Activated naive CD8-positive, alpha-beta T cell (primary cell): ENCODE data around the gene DYRK1A.
"Not testable (repeated sequence)": the region's sequence is repeated elsewhere in the genome, so short reads cannot be mapped to it uniquely, and the experiment has no call there.

Experiments
- H3K27ac Mint-ChIP-seq: one replicate; pipeline ENCODE4 v1.8.0; 2021; ENCODE audit warnings: mixed read lengths
- H3K27me3 Mint-ChIP-seq: one replicate; pipeline ENCODE4 v1.8.0; 2021; ENCODE audit warnings: mixed read lengths
- H3K36me3 Mint-ChIP-seq: one replicate; pipeline ENCODE4 v1.8.0; 2021; ENCODE audit warnings: mixed read lengths
- H3K4me1 Mint-ChIP-seq: one replicate; pipeline ENCODE4 v1.8.0; 2021; ENCODE audit warnings: low read depth, mixed read lengths
- H3K4me3 Mint-ChIP-seq: one replicate; pipeline ENCODE4 v1.8.0; 2021; ENCODE audit warnings: mild to moderate bottlenecking, mixed read lengths
- H3K9me3 Mint-ChIP-seq: one replicate; pipeline ENCODE4 v1.8.0; 2021; ENCODE audit warnings: low read depth, mixed read lengths

The DYRK1A gene

GRCh38 chr21:37366482-37367316 lies at the start of gene DYRK1A:
Gene DYRK1A, plus strand, starts transcription at chr21:37366773. Its CDS starts 53,602 bp downstream, at chr21:37420375.
- no peaks in the 10 kb centered on the region for H3K27me3 Mint-ChIP-seq
- peaks cover 46% of the 10 kb centered on the region for H3K4me1 Mint-ChIP-seq
- H3K27ac Mint-ChIP-seq, result peak within 1 kb of the TSS; percentile 98

GRCh38 chr21:37319551-37319950 lies 47.0 kb upstream of the DYRK1A start:
- Mint-ChIP-seq H3K4me1 (no peaks in the 10 kb centered on the region), H3K9me3 (peaks cover 12% of the 10 kb centered on the region), H3K27ac (no peak overlapping the region), H3K27me3 (no peaks in the 10 kb centered on the region), H3K4me3 (no peak overlapping the region), H3K36me3 (peaks cover 3% of the 10 kb centered on the region)

More at GRCh38 chr21:37366482-37367316, at the start of gene DYRK1A:
- no peaks in the 10 kb centered on the region for H3K36me3 Mint-ChIP-seq
- H3K9me3 Mint-ChIP-seq, result no peaks in the 10 kb centered on the region
- peak within 1 kb of the TSS; percentile 97 for H3K4me3 Mint-ChIP-seq

DNA sequence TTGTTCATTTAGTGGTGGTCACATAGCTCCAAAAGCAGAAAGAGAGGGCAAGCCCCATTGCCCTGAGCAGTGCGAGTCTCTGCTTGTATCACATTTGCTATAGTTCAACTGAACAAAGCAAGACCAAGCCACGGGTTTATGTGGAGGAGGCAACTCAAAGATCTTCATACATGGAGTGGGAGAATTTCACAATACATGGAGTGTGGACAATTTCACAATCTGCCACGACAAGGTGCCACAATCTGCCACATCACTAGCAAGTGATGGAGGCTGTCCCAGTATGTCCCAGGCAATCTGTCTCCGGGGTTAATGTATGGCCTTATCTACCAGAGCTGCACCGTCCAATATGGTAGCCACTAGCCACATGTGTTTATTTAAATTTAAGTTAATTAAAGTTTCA lies 44.5 kb upstream of the DYRK1A start:
- H3K4me1 Mint-ChIP-seq, result no peaks in the 10 kb centered on the region
- H3K27me3 Mint-ChIP-seq, result no peaks in the 10 kb centered on the region
- H3K36me3 Mint-ChIP-seq, result peaks cover 1% of the 10 kb centered on the region
- H3K9me3 Mint-ChIP-seq, result peaks cover 10% of the 10 kb centered on the region
- no peak overlapping the region for H3K27ac Mint-ChIP-seq
- no peak overlapping the region for H3K4me3 Mint-ChIP-seq

GRCh38 chr21:37324558-37324957 lies 42.0 kb upstream of the DYRK1A start:
- no peaks in the 10 kb centered on the region for H3K4me1 Mint-ChIP-seq
- no peaks in the 10 kb centered on the region for H3K36me3 Mint-ChIP-seq
- H3K4me3 Mint-ChIP-seq, result no peak overlapping the region
- no peak overlapping the region for H3K27ac Mint-ChIP-seq
- H3K27me3 Mint-ChIP-seq, result no peaks in the 10 kb centered on the region
- H3K9me3 Mint-ChIP-seq, result peaks cover 5% of the 10 kb centered on the region

DNA sequence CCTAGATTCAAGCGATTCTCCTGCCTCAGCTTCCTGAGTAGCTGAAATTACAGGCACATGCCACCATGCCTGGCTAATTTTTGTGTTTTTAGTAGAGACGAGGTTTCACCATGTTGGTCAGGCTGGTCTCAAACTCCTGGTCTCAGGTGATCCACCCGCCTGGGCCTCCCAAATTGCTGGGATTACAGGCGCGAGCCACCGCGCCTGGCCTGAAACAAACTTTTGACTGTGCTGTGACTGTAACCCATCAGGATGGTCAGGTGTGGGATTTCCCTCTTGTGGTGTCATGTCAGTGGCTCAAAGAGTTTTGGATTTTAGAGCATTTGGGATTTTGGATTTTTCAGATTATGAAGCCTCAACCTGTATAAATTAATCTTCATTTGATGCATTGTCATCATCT lies 38.4 kb upstream of the DYRK1A start:
- H3K36me3 Mint-ChIP-seq, H3K9me3 Mint-ChIP-seq, H3K27ac Mint-ChIP-seq, H3K4me3 Mint-ChIP-seq, H3K27me3 Mint-ChIP-seq, H3K4me1 Mint-ChIP-seq: not testable (repeated sequence)

- Mint-ChIP-seq H3K9me3 (no peaks in the 10 kb centered on the region), H3K36me3 (no peaks in the 10 kb centered on the region), H3K27ac (no peak overlapping the region), H3K27me3 (no peaks in the 10 kb centered on the region), H3K4me3 (no peak overlapping the region), H3K4me1 (no peaks in the 10 kb centered on the region)
Observed at GRCh38 chr21:37331411-37331810, 35.2 kb upstream of the DYRK1A start.

- H3K4me3 Mint-ChIP-seq, result no peak overlapping the region
- no peaks in the 10 kb centered on the region for H3K27me3 Mint-ChIP-seq
- no peak overlapping the region for H3K27ac Mint-ChIP-seq
- H3K4me1 Mint-ChIP-seq, result peaks cover 2% of the 10 kb centered on the region
- H3K36me3 Mint-ChIP-seq, result no peaks in the 10 kb centered on the region
- no peaks in the 10 kb centered on the region for H3K9me3 Mint-ChIP-seq
Observed at GRCh38 chr21:37335053-37335452, 31.5 kb upstream of the DYRK1A start.

DNA sequence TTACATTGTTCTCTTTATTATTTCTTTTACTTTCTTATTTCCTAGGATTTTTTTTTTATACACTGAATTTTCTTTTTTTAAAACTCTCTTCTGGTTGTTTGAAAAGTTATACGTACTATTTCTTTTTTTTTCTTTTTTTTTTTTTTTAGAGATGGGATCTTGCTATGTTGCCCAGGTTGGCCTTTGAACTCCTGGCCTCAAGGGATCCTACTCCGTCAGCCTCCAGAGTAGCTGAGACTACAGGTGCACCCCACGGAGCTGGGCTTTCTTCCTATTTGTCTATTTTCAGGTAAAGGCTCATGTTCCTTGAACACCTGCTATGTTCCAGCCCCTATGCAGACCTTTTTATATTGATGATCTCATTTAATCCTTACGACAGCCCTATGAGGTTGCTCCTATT lies 29.4 kb upstream of the DYRK1A start:
- Mint-ChIP-seq H3K4me3 (no peak overlapping the region), H3K27ac (no peak overlapping the region), H3K27me3 (no peaks in the 10 kb centered on the region), H3K9me3 (no peaks in the 10 kb centered on the region), H3K4me1 (peaks cover 2% of the 10 kb centered on the region), H3K36me3 (no peaks in the 10 kb centered on the region)

DNA sequence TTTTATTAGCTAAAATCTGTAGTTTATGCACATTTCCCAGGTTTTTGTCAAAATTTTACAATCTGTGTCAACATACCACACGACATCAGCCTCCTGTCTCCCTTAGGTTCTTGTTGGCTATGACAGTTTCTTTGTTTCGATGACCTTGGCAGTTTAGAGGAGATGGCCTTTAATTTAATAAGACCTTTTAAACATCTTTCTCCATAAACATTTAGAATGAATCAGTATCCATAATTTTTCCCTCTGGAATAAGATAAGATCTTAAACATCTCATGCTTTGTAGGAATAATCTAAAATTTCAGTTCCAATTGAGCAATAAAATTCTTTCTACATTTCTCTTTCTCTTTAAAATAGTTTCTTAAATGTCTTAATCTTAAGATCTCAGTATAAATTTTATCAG lies 28.7 kb upstream of the DYRK1A start:
- H3K27me3 Mint-ChIP-seq, result no peaks in the 10 kb centered on the region
- H3K27ac Mint-ChIP-seq, result no peak overlapping the region
- peaks cover 2% of the 10 kb centered on the region for H3K4me1 Mint-ChIP-seq

DNA sequence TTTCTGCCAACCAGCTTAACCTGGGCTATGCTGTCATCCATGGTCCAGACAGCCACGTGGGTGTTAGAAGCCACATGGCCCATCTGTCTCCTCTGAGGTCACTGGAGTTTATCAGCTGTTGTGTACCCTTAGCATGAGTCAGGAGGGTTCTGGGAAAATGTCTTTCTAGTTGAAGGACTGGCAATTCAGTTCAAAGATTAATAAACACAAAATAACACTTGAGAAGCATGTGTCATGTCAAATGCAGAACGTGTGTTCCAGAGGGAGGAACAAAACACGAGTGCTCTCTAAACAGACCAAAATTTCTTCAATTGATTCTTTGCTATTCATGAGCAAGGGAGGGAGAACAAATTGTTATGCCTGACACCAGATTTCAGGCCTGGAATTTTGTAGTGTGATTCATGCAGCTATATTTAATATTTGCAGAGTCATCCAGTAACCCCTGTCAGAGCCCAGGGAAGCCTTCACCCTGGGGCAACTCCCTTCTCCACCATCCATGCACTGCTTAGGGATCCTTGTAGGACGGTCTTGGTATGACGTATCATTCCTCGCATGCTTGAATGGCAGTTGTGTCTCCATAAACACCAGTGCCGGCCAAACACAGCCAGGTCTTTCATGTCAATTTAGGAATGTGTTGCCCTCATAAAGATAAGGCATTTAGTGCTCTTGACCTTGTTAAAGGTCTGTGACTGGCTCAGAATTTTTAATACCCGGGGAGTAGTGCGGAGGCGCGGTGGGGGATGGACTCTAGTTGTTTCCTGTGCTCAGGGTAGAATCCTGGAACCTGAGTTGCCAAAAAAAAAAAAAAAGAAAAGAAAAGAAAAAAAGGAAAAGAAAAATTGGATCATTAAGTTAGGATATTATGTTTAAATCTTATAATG lies 27.7 kb upstream of the DYRK1A start:
- peaks cover 2% of the 10 kb centered on the region for H3K4me1 Mint-ChIP-seq
- H3K4me3 Mint-ChIP-seq, result no peak overlapping the region
- H3K9me3 Mint-ChIP-seq, result no peaks in the 10 kb centered on the region
- no peaks in the 10 kb centered on the region for H3K27me3 Mint-ChIP-seq
- H3K36me3 Mint-ChIP-seq, result no peaks in the 10 kb centered on the region
- no peak overlapping the region for H3K27ac Mint-ChIP-seq

More for the DNA sequence above, 28.7 kb upstream of the DYRK1A start:
- Mint-ChIP-seq H3K9me3 (no peaks in the 10 kb centered on the region), H3K36me3 (no peaks in the 10 kb centered on the region), H3K4me3 (no peak overlapping the region)

DNA sequence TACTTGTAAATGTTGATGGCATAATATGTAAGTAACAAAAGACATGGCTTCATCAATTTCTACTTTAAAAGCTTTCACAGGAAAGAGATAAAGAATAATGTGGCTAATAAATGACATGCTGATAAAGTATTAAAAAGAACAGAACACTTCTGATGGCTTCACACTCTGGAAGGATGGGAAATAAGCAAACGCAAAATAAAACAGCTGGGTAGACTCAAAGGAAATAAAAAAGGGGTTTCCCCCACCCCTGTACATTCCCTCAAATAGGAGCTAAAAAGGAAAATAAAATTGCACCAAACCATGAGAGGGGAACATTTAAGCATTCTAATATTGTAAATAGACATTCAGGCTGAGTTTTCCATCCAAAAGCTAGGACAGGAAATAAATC lies 27.0 kb upstream of the DYRK1A start:
- no peak overlapping the region for H3K27ac Mint-ChIP-seq
- no peaks in the 10 kb centered on the region for H3K9me3 Mint-ChIP-seq
- no peak overlapping the region for H3K4me3 Mint-ChIP-seq
- no peaks in the 10 kb centered on the region for H3K27me3 Mint-ChIP-seq
- H3K4me1 Mint-ChIP-seq, result peaks cover 2% of the 10 kb centered on the region
- no peaks in the 10 kb centered on the region for H3K36me3 Mint-ChIP-seq

DNA sequence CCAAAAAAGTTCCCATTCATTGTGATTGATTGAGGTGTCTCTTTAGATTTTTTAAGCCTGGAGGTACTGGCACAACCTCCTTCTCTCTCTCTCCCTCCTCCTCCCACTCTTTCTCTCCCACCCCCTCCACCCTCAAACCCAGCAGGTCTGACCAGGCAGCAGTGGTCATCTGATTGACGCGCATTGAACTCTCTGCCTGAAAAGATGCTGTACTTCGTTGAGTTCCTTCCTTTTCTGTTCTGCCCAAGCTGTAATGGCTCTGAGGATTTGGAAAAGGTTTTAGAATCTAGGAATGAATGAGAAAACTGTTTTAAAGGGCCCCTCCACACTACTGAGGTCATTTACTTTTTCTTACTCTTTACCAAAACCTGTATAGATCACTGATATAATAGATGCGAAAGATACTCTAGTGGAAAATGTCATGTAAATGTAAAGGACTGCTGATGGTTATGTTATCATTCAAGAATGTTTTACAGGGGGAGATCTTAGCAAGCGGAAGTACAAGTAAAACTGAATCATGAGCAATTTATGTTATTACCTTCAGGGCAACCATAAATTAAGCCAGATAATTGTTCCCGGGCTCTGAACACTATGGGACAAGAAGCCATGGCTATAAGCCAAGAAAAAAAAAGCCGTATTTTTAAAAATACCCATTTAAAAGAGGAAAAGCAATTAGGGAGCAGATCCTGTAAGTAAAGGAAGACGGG lies 25.2 kb upstream of the DYRK1A start:
- H3K27ac Mint-ChIP-seq, result no peak overlapping the region
- no peaks in the 10 kb centered on the region for H3K9me3 Mint-ChIP-seq
- no peaks in the 10 kb centered on the region for H3K27me3 Mint-ChIP-seq
- no peaks in the 10 kb centered on the region for H3K36me3 Mint-ChIP-seq
- peaks cover 2% of the 10 kb centered on the region for H3K4me1 Mint-ChIP-seq
- H3K4me3 Mint-ChIP-seq, result no peak overlapping the region

GRCh38 chr21:37342046-37342632 lies 24.4 kb upstream of the DYRK1A start:
- Mint-ChIP-seq H3K4me1 (peaks cover 2% of the 10 kb centered on the region), H3K27ac (no peak overlapping the region), H3K4me3 (no peak overlapping the region), H3K36me3 (no peaks in the 10 kb centered on the region), H3K27me3 (no peaks in the 10 kb centered on the region), H3K9me3 (no peaks in the 10 kb centered on the region)

DNA sequence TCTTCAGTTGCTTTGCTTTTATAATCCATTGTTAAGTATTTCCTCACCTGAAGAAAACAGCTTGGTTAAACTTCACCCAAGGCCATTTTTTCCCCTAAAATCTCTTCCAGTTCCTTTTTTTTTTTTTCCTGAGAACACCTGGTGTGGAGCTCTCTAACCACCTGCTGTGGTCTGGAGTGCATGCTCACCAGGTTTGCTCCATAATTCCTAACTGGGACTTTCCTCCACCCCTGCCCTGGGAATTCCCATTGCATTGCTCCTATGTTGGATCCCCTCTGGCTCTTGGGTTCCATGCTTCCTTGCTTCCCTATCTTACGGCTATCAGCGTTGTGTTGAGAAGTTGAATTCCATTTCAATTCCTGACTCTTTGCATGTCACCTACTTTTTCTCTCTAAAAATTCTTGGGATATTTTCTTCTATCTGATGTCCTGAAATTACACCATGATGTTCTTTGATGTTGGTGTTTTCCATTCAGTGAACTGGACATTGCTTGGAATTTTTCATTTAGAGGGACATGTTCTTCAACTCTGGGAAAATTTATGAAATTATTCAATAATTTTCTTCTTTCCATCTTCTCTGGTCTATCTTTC lies 19.6 kb upstream of the DYRK1A start:
- no peaks in the 10 kb centered on the region for H3K27me3 Mint-ChIP-seq
- H3K27ac Mint-ChIP-seq, result no peak overlapping the region
- H3K9me3 Mint-ChIP-seq, result peaks cover 17% of the 10 kb centered on the region
- peaks cover 9% of the 10 kb centered on the region for H3K36me3 Mint-ChIP-seq
- no peaks in the 10 kb centered on the region for H3K4me1 Mint-ChIP-seq
- no peak overlapping the region for H3K4me3 Mint-ChIP-seq
